HG02981 (cell line): Measurements from ENCODE around the gene GRAMD4.

Experiments used
- ATAC-seq: cut with Tn5 transposase; IDR thresholded peaks from one replicate; pipeline ENCODE4 v1.9.1; 2021; ENCODE audit warnings: mild to moderate bottlenecking, moderate library complexity; ENCODE audit not compliant: unreplicated experiment

Gene GRAMD4

DNA sequence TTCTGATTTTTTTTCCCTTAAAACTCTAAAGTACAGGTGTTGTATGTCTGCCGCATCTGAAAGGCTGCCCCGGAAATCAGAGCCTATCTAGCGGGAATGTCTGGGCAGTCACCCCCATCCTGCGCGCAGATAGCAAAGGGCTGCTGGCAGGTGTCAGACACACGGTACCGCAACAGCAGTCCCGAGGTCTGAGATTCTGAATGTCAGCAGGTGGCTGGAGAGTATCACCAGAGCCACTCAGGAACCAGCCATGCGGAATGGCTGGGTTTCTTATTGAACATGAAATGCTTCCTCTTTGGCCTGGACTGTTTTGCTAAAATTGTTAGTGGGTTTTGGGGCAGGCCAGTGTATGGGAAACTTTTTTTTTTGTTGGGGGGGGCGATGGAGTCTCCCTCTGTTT lies 64.5 kb downstream of the GRAMD4 start:
- peak; percentile 78 for ATAC-seq

DNA sequence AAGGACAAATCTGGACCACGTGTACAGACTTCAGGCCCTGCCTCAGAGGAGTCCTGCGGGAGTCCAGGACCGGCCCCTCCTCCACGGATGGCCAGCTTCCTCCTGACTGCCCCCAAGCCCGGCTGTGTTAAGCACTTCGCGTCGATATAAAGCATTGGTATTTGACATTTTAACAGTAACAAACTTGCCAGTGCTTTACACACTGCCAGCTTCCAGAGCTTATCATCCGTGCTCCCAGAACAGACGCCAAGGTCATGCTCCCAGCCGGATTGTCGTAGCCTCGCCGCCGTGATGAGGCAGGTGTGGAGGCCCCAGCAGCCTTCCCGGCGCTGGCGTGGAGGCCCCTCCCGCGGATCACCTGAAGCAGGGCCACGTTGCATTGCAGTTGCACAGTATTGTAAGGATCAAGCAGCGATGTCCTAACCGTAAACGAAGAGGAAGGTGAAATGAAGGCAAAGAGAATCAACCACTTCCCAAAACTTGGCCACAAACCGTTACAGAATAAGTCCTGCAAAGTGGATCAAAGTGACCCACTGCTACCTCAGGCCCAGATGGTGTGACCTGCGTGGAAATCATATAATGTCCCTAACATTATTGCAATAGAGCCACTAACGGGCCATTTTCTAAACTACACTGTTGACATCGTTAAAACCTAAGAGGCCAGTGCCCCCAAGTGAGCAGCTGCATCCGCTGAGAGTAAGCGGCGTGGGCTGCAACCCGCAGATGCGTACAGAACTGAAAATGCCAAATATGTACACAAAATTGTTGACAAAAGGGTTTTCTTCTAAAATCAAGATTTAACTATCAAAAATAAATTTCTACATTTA lies 66.2 kb downstream of the GRAMD4 start:
- ATAC-seq = no peak

DNA sequence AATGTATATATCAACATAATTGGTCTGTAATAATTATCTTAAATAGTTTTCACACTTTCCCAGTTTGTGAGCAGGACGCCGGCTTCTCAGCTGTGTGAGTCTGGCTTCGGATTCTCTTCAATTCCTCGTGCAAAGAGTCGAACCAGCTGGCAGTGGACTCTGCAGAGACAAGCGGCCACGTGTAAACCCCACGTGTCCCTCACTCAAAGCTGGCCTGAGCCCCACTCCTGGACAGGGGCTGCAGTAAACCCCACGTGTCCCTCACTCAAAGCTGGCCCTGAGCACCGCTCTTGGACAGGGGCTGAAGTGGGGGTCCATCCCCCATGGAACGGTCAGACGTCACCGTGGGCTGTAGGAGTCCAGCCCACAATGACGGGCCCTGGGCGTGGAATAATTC lies 66.9 kb downstream of the GRAMD4 start:
- no peak for ATAC-seq

DNA sequence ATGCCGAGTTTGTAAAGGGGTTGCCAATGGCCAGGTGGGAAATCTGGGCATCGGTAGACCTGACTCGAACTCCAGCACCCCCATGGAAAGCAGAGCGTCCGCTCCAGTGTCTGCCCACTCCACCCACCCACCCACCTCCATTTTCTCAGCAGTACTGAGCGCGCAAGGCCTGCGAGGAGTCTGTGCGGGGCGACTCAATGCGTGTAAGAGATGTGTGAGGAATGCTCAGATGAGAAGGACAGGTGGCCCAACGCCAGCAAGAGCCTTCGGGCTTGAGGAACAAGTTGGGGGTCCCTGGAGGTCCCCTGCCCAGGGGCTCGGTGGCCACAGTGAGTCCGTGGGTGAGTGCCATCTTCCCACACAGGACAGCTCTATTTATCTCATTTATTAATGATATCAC lies 67.3 kb downstream of the GRAMD4 start:
- ATAC-seq = no peak

DNA sequence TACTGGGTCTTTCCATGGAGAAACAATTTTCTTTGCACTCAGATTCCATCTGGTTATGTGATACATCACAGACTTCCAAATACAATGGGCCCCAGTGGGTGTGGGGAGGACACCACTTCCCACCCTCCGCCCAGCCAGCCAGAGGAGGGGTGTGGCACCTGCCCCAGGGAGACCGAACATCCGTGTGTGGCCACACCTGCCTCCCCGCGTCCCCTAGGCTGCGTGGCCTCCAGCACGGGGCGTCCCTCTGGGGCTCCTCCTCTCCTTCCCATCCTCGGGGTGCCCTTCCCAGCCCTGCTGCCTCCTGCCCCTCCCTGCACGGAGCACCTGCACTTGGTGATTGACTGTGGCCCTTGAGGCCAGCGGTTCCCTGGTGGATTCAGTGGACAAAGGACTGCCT lies 68.8 kb downstream of the GRAMD4 start:
- no peak for ATAC-seq

DNA sequence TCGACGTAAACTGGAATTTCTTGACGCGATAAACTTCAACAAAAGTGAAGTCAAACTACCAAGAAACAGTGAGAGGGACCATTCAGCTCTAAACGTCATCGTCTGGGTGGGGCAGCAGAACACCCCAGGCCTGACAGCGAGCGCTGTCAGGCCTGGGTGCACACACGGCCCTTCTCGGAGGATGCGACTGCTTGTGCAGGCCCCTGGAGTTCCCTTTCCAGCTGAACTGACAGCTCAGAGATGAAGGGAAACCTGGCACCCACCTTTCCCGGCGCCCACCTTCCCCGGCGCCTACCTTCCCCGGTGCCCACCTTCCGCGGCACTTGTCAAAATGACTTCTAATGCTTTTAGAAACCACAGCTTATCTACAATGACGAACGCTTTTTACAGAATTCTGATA lies 70.0 kb downstream of the GRAMD4 start:
- no peak for ATAC-seq

DNA sequence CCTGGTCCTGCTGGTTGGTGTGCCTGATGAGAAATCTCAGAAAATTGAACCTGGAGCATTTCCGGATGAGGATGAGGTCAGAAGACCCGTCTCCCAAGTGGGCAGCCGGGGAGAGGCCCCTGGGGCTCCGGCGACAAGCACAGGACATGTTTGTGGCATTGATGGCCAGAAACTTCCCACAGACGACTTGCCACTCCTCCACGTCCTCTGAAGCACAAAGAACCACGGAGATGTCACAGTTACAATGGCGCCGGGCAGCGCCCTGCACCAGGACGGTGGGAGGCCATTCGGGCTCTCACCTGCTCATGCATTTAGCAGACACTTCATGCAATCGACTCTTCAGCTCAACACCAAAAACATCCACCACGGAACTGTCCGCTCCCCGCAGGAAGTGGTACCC lies 71.4 kb downstream of the GRAMD4 start:
- no peak for ATAC-seq

DNA sequence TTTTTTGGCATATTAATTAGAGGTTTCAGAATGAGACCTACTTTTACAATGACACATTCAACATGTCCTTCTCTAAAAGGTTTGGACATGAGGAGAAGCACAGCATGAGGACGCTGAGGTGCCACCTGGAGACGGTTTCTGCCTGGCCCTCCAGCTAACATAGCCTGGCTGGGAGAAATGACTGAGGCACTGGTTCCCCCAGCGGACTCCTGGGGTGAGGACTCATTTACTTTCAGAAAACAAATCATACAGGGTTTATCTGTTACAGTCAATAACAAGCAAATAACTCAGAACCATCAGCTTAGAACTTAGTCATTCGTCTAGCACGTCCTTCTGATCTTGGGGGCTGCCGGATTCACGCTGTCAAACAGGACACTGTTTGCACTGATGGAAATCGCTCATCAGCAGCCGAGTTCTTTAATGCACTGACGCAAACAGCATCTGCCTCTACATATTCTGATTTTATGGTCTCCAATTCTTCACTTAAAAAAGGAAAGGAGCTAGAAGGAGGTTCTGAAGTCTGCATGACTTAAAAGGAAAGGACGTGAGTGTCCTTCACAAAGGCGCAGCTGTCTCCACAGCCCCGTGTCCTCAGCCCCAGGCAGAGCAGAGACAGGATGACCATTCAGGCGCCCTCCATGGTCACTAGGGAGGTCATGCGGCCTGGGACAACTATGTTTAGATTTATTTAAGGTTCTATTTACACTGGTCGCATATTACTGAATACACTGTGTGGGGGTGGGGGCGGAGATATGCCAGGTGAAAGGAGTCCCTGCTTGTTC lies 73.6 kb downstream of the GRAMD4 start:
- no peak for ATAC-seq

DNA sequence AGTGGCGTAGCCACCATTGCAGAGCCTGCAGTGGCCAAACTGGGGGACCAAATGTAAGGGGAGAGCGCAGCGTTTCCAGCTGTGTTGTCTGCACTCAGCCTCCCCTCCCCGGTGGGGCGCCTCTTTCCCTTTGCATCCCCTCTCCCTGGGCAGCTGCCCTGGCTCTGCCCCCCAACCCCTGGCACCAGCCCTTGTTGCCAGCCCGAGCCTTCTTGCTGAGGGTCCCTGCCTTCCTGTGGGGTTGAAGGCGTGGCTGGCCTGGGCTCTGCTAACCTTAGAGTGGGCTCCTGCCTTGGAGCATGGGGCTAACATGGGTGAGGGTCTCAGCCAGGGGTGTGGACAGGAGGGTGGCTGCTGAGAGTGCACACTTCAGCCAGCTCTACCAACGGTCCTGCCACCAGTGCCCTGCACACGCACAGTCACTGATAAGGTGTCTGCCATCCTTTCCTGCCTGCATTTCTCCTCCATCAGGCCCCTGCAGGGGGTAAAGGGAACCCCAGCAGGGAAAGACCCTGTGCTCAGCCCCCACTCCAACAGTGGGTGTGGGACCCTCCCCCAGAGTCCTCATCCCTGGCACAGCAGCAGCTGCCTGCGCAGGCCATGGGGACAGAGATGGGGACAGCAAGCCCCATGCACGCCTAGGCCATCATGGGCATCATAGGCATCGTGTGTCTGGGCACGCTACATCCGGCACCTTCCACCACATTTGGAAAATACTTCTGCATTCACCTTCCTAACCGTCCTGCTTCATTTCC lies 74.4 kb downstream of the GRAMD4 start:
- no peak for ATAC-seq

DNA sequence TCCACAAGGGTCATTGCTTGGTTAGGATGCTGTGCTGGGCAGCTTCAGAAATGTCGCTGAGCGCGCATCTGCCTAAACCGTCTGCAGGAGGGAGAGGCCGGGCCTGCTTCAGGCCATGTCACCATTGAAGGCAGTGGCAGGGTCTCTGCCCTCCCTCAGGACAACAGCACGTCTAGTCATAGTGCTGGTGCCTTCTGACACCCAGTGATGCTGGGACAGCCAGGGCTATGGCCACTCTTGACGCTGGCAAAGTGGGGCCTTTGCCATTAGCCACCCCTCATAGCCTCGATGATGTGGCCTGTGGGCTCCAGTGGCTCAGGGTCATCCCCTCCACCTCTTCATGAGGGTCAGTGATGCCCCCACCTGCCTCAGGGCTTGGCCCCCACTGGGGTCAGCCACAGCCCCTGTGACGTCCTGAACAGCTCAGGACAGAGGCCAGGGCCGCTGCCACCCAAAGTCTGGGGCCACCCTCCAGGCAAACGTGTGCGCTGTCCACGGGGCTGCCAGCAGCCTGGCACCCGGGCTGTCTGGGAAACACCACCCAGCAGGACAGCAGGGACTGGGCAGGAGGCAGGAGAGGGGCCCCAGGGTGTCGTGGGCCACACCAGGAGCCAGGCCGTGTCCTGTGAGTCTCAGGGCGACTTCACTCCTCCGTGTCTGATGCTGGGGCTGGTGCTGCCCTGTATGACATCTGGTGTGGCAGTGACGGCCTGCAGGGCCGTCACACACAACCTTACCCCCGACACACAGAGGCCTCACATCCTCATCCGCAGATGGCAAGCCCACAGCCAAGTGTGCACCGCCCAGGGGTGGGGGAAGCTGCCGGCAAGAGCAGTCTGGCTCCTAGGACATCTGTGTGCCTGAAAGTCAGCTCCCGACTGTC lies 75.4 kb downstream of the GRAMD4 start:
- no peak for ATAC-seq

DNA sequence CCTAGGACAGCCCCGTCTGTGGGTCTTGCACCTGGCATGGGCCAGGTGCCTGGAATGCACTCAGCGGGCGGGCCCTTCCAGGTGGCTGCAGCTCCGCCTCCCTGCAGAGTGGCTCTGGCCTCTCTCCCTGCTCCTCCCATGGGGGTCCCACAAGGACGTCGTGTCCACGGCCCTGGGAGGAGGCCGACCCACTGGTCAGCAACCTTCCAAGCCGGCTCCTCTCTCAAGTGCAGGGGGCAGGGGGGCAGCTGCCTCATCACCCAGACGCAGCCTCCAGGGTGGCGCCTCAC lies 76.0 kb downstream of the GRAMD4 start:
- ATAC-seq = no peak

DNA sequence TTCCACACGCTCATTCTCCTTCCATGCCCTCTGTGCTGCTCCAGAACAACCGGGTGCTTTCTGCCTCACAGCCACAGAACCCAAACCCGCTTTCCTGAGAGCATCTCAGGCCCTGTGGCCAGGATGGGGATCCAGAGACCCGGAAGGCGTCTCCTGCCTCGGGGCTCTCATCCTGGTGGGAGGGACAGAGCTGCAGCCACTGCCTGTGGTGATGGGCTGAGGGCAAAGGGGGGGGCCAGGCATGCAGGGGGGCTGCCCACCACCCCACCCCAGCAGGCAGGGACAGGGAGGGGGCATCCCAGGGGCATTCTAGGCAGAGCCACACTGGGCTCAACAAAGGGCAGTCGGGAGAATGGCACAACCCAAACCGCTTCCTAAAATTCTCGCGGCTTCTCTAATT lies 76.4 kb downstream of the GRAMD4 start:
- ATAC-seq = no peak

DNA sequence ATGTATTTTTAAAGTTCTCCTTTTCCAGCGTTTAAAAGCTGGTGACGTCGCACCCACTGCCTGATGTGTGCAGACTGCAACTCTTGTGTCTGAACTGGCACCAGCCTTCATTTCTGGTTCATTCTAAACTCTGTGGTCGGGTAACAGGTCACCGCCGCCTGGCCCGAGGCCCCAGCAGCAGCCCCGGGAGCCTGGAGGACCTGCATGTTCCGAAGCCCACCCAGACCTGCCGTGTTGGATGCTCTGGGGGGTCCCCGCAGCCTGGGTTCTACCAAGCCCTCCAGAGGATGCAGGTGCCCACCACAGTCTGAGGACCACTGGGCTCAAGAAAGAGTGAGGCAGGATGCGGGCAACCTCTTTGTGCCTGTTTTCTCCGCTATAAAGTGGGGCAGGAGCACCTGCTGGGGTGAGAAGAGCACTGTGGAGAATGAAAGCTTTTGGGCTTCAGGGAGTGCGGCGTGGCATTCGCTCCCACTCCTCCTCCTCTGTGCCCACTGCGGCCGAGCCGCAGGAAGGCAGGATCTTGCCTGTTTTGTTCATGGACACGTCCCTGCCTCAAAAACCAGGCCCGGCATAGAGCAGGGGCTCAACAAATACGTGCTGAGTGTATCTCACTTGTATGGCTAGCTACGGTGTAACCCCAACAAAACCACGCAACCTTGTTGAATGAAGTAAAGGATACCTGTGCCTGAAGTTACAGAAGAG lies 77.8 kb downstream of the GRAMD4 start:
- ATAC-seq = no peak

DNA sequence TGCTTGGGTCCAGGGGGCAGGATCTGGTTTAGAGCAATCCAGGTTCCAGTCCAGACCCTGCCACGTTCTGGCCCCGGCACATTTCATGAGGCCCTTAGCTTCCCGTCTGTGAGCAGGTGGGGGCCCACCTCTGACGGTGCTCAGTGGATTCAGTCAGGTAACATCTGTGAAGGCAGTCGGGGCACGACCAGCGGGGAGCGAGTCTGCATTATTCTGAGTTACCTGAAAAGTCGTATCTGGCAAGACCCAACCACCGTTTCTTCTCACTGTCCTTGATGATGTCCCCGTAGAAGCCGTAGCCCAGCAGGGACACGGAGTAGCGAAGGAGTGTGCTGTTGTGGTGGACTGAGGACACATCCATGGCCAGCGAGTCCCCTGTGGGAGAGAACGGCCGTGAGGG lies 78.9 kb downstream of the GRAMD4 start:
- ATAC-seq = no peak

DNA sequence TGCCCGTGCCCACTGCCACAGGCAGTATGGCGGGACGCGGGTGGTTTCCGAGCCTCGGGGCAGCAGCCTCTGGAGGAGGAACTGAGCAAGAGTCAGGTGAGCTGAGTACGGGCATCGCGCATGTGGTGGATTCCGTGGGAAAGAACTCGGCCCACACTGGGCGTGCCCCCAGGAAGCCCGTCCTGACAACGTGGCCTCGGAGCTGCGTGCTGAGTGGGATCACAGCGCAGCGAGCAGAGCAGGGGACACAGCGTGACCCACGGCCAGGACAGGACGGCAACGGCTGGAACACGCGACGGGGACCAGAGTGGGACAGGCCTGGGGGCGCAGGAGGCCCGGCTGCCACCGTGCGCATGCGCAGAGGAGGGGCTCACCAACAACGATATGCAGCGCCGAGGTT lies 81.1 kb downstream of the GRAMD4 start:
- ATAC-seq = no peak

DNA sequence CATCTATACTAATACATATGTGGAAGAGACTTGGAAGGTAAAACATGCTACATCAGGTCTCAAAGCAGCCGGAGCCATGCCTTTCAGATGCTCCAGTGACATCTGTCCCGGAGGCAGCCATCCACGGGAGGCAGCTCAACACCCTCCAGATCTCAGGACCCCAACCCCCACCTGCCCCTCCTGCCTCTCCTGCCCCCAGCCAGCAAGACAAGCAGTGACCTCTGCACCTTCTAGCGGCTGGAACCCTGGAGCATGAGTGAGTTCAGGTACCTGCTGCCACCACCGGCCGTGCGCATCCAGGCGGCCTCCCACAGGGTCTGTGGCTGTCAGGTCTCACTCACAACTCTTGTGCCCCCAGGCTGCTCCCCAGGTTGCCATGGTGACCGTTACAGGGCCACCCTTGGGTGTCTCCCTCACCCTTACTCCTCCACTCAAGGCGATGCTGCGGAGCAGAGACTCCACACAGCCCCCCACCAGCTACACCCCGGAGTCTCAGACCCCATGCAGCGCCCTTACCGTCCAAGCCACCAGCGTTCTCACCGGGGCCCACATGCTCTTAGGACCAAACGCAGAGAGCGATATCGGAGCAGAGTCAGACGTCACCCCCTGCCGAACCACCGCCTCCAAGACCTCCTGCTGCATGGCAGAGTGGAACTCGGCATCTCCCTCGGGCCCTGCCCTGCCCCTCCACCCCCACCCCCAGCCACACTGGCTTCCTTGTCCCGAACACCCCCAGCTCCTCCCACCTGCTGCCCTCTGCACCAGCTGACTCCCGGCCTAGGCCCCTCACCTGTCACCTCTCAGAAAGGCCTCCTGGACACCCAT lies 83.2 kb downstream of the GRAMD4 start:
- no peak for ATAC-seq

DNA sequence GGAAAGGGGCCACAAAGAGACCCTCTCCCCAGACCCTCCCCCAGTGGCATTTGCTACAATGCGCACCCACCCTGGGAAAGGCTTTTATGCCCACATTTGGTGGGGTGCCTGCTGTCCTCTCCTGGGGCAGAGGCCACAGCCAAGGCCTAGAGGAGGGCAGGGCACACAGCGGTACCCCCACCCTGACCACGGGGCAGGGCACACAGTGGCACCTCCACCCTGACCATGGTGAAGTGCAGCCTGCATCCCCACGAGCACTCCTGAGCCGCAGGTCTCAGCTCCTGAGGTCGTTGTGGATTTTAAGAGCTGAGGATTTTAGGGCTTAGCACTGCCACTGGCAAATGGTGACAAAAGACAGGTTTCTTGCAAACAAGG lies 83.8 kb downstream of the GRAMD4 start:
- ATAC-seq = no peak

DNA sequence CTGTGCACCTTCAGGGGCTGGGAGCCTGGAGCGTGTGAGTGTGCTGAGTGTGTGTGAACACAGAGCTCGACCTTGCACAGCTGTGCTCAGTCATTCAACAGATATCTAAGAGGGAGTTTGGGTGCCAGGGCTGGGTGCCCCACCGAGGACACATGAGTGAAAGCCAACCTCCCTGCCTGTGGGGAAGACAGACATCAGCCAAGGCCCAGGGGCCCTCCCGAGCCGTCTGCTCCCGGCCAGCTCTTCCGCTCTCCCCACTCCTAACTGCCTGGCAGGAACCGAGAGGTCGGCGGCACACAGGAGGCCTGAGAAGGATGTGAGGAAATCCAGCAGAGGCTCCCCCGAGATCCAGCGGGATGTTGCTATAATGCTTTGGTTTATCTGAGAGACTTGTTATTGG lies 85.9 kb downstream of the GRAMD4 start:
- no peak for ATAC-seq

DNA sequence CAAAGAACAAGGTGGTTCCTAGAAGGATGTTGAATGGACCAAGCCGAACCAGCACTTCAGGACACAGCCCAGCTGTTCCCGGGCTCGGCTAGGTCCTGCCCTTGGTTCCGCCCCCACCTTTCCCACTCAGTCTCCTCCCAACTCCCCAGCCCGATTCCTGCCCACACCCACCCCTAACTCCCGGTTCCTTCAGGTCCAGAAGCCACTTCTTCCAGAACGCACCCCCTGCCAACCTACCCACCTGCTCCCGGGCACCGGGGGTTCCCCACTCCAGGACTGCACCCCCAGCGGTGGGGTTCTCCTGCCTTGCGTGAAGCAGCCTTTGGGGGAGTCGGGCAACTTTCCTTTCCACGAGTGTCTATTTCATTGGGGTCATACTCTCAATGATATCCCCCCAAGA lies 87.1 kb downstream of the GRAMD4 start:
- no peak for ATAC-seq
